ENCODE data around the gene FHOD1. TPM values are rescaled to one million over a fixed set of nuclear protein-coding genes. Genes with fewer than 3 reads are reported as not detected.

The FHOD1 gene
- total RNA-seq, 1 donor from 2014 or later: 71.7 TPM

GRCh38 chr16:67287960-67288359, 40.7 kb upstream of the FHOD1 start:
- H3K36me3 Mint-ChIP-seq (ENCODE audit: unreplicated experiment): peaks cover 3% of the 10 kb centered on the region
- H3K4me1 Mint-ChIP-seq (ENCODE audit: unreplicated experiment): peaks cover 11% of the 10 kb centered on the region
- peaks cover under 1% of the 10 kb centered on the region for H3K27me3 Mint-ChIP-seq (ENCODE audit: unreplicated experiment)
- DNase-seq (ENCODE audit: extremely low spot score, unreplicated experiment): no peak
- no peak overlapping the region for H3K27ac Mint-ChIP-seq (ENCODE audit: unreplicated experiment)
- no peaks in the 10 kb centered on the region for H3K9me3 Mint-ChIP-seq (ENCODE audit: unreplicated experiment)
- H3K4me3 Mint-ChIP-seq (ENCODE audit: unreplicated experiment): no peak overlapping the region
- no peak for TF ChIP-seq CTCF (IDR thresholded peaks at IDR 0.05)

GRCh38 chr16:67286441-67287235, 39.4 kb upstream of the FHOD1 start:
- Mint-ChIP-seq H3K27ac (ENCODE audit: unreplicated experiment) (no peak overlapping the region), H3K9me3 (ENCODE audit: unreplicated experiment) (no peaks in the 10 kb centered on the region), H3K27me3 (ENCODE audit: unreplicated experiment) (no peaks in the 10 kb centered on the region), H3K4me3 (ENCODE audit: unreplicated experiment) (no peak overlapping the region), H3K36me3 (ENCODE audit: unreplicated experiment) (peaks cover 3% of the 10 kb centered on the region), H3K4me1 (ENCODE audit: unreplicated experiment) (peaks cover 11% of the 10 kb centered on the region)
- TF ChIP-seq CTCF (IDR thresholded peaks at IDR 0.05): no peak
- DNase-seq (ENCODE audit: extremely low spot score, unreplicated experiment): no peak

- H3K9me3 Mint-ChIP-seq (ENCODE audit: unreplicated experiment): no peaks in the 10 kb centered on the region
- DNase-seq (ENCODE audit: extremely low spot score, unreplicated experiment): no peak
- peaks cover 11% of the 10 kb centered on the region for H3K4me1 Mint-ChIP-seq (ENCODE audit: unreplicated experiment)
- peak; percentile 60 for TF ChIP-seq CTCF (IDR thresholded peaks at IDR 0.05)
- no peak overlapping the region for H3K27ac Mint-ChIP-seq (ENCODE audit: unreplicated experiment)
- no peaks in the 10 kb centered on the region for H3K27me3 Mint-ChIP-seq (ENCODE audit: unreplicated experiment)
- peaks cover 3% of the 10 kb centered on the region for H3K36me3 Mint-ChIP-seq (ENCODE audit: unreplicated experiment)
- no peak overlapping the region for H3K4me3 Mint-ChIP-seq (ENCODE audit: unreplicated experiment)
These were observed 37.7 kb upstream of the FHOD1 start for GRCh38 chr16:67284699-67285646.

GRCh38 chr16:67283826-67284555, 36.7 kb upstream of the FHOD1 start:
- H3K36me3 Mint-ChIP-seq (ENCODE audit: unreplicated experiment): peaks cover 3% of the 10 kb centered on the region
- no peak for DNase-seq (ENCODE audit: extremely low spot score, unreplicated experiment)
- no peak overlapping the region for H3K4me3 Mint-ChIP-seq (ENCODE audit: unreplicated experiment)
- H3K27ac Mint-ChIP-seq (ENCODE audit: unreplicated experiment): no peak overlapping the region
- TF ChIP-seq CTCF (IDR thresholded peaks at IDR 0.05): no peak
- no peaks in the 10 kb centered on the region for H3K27me3 Mint-ChIP-seq (ENCODE audit: unreplicated experiment)
- no peaks in the 10 kb centered on the region for H3K9me3 Mint-ChIP-seq (ENCODE audit: unreplicated experiment)
- H3K4me1 Mint-ChIP-seq (ENCODE audit: unreplicated experiment): peaks cover 11% of the 10 kb centered on the region
